ENCODE data around the gene PIK3C2B.

The PIK3C2B gene

DNA sequence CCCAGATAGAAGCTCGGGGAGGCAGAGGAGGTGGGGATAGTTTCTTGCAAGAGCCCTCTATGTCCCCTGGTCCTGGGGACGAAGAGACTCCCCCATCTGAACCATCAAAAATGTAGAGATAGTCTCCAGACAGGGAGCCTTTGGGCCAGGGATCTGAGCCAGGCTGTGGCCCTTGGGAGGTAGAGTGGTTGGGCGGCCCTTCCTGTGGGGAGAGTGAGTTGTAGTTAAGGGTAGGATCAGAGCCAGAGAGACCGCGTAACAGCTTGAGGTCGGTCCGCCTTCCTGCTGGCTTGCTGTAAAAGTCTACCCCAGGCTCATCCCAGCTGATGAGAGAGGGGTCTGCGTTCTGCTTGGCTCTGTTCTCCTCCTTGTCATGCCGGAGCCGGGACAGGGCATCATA lies 25.3 kb downstream of the PIK3C2B start:
- Histone ChIP-seq H3K4me3 (ENCODE audit: low read depth, low read length) (no peak overlapping the region), H3K4me1 (no peaks in the 10 kb centered on the region), H2AFZ (no peak overlapping the region), H3K27ac (no peak overlapping the region), H3K4me2 (ENCODE audit: low read length) (no peak overlapping the region), H3K9ac (no peak overlapping the region), H3K9me3 (ENCODE audit: control insufficient read depth, low read length) (no peaks in the 10 kb centered on the region), H3K79me2 (no peaks in the 10 kb centered on the region), H3K27me3 (ENCODE audit: control insufficient read depth, insufficient read depth, low read length) (no peaks in the 10 kb centered on the region), H3K36me3 (ENCODE audit: control insufficient read depth, insufficient read depth, low read length) (no peaks in the 10 kb centered on the region)
- TF ChIP-seq, protein P1, sequence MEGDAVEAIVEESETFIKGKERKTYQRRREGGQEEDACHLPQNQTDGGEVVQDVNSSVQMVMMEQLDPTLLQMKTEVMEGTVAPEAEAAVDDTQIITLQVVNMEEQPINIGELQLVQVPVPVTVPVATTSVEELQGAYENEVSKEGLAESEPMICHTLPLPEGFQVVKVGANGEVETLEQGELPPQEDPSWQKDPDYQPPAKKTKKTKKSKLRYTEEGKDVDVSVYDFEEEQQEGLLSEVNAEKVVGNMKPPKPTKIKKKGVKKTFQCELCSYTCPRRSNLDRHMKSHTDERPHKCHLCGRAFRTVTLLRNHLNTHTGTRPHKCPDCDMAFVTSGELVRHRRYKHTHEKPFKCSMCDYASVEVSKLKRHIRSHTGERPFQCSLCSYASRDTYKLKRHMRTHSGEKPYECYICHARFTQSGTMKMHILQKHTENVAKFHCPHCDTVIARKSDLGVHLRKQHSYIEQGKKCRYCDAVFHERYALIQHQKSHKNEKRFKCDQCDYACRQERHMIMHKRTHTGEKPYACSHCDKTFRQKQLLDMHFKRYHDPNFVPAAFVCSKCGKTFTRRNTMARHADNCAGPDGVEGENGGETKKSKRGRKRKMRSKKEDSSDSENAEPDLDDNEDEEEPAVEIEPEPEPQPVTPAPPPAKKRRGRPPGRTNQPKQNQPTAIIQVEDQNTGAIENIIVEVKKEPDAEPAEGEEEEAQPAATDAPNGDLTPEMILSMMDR (IDR thresholded peaks at IDR 0.05) = no peak

DNA sequence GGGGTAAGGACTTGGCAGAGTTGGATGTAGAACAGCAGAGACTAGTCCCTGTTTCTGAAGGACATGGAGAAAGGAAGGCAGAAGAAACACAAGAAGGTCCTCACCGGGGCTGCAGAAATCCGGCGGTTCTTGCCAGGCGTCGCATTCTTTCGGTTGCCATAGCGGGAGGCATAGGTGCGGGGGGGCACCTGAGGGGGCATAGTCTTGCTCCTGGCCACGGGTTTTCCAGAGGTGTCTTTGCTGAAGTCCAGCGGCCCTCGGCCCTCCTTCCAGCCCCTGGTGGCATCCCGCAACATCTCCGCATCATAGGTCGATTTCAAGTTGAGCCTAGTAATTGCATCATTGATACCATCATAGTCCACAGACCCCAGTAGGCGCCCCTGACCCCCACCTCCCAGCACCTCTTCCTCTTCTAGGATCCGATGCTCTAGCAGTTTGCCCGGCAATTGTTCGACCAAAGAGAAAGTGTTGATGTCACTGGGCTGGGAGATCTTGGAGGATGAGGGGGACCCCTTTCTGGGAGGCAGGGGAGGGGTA lies 25.8 kb downstream of the PIK3C2B start:
- H3K9me3 ChIP-seq (ENCODE audit: control insufficient read depth, low read length) = no peaks in the 10 kb centered on the region
- no peaks in the 10 kb centered on the region for H3K27me3 ChIP-seq (ENCODE audit: control insufficient read depth, insufficient read depth, low read length)
- no peak overlapping the region for H3K4me2 ChIP-seq (ENCODE audit: low read length)
- TF ChIP-seq, protein P1 (IDR thresholded peaks at IDR 0.05) = no peak
- no peak overlapping the region for H3K9ac ChIP-seq
- H3K36me3 ChIP-seq (ENCODE audit: control insufficient read depth, insufficient read depth, low read length) = no peaks in the 10 kb centered on the region
- no peak overlapping the region for H3K4me3 ChIP-seq (ENCODE audit: low read depth, low read length)
- no peaks in the 10 kb centered on the region for H3K4me1 ChIP-seq
- no peak overlapping the region for H3K27ac ChIP-seq
- H3K79me2 ChIP-seq = no peaks in the 10 kb centered on the region
- no peak overlapping the region for H2AFZ ChIP-seq

GRCh38 chr1:204468206-204468605 lies 26.4 kb downstream of the PIK3C2B start:
- H3K4me2 ChIP-seq (ENCODE audit: low read length) = no peak overlapping the region
- no peaks in the 10 kb centered on the region for H3K27me3 ChIP-seq (ENCODE audit: control insufficient read depth, insufficient read depth, low read length)
- TF ChIP-seq, protein P1 (IDR thresholded peaks at IDR 0.05) = no peak
- no peak overlapping the region for H2AFZ ChIP-seq
- no peaks in the 10 kb centered on the region for H3K36me3 ChIP-seq (ENCODE audit: control insufficient read depth, insufficient read depth, low read length)
- no peak overlapping the region for H3K9ac ChIP-seq
- H3K79me2 ChIP-seq = no peaks in the 10 kb centered on the region
- no peaks in the 10 kb centered on the region for H3K4me1 ChIP-seq
- no peak overlapping the region for H3K27ac ChIP-seq
- no peaks in the 10 kb centered on the region for H3K9me3 ChIP-seq (ENCODE audit: control insufficient read depth, low read length)
- no peak overlapping the region for H3K4me3 ChIP-seq (ENCODE audit: low read depth, low read length)

DNA sequence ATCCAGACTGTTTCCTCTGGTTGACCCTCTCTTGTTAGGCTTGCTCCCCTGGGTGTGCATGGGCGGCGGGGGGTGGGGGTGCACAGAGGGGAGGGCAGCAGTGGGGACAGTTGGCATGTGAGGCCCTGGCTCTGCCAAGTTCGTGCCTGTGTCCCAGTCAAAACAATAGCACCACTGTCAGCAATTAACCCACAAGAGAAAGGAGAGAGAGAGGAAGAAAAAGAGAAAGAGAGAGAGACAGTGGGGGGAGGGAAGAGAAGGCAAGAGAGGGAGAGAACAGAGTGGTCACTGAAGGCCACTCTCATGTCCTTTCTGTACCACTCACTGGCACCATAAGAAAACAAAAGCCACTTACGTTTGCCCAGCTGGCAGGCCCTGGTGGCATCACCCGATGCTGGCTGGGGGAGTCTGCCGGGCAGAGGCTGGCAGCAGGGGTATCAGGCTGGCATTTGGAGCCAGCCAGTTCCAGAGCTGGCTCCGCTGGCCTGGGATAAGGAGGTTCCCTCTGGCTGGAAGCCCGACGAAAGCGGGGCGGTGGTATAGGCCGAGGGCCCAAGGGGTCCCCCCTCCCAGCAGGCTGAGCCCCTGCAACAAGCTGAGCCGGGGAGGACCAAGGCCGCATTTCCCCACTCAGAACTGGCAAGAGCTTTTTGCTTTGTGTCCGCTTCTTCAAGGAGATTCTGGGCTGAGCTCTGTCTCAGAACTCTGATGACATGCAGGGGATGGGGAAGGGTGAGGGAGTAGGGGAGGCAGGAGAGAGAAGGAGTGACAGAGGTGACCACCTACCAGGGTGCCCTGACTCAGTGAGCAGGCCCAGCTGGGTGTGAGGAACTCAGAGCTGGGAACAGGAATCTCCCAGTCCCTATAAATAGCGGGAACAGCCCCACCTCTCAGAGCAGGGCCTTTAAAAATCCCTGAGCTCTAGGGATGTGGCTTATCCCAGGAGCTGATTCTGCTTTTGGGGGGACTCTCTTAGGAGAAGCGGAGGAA lies 27.9 kb downstream of the PIK3C2B start:
- no peaks in the 10 kb centered on the region for H3K36me3 ChIP-seq (ENCODE audit: control insufficient read depth, insufficient read depth, low read length)
- no peak overlapping the region for H3K4me3 ChIP-seq (ENCODE audit: low read depth, low read length)
- no peaks in the 10 kb centered on the region for H3K4me1 ChIP-seq

More for the DNA sequence above, 27.9 kb downstream of the PIK3C2B start:
- H3K9me3 ChIP-seq (ENCODE audit: control insufficient read depth, low read length) = no peaks in the 10 kb centered on the region
- H2AFZ ChIP-seq = no peak overlapping the region
- H3K4me2 ChIP-seq (ENCODE audit: low read length) = no peak overlapping the region
- H3K9ac ChIP-seq = no peak overlapping the region
- peak overlapping the region; percentile 36 for H3K27ac ChIP-seq
- H3K27me3 ChIP-seq (ENCODE audit: control insufficient read depth, insufficient read depth, low read length) = no peaks in the 10 kb centered on the region
- TF ChIP-seq, protein P1 (IDR thresholded peaks at IDR 0.05) = no peak
- no peaks in the 10 kb centered on the region for H3K79me2 ChIP-seq

Measured in parathyroid adenoma (tissue), 2 donors.